PC-3 (cell line): ENCODE measurements around the gene TTC7B. TPM values are rescaled to one million over a fixed set of nuclear protein-coding genes. Genes with fewer than 3 reads are reported as not detected.

Experiments used
- ATAC-seq: fragments of 200-7000 bp; cut with Tn5 transposase; 2 replicates; pipeline ENCODE4 v1.9.1; 2020; ENCODE audit warnings: mild to moderate bottlenecking, moderate library complexity
- BruUV-seq: library from RNA; stranded (reverse); fragments of 400-500 nt; replicated peaks from 2 replicates; lab custom pipeline; 2021; lab: Mats Ljungman, UMichigan
- CTCF ChIA-PET: fragments of 300-600 bp; sonication (Branson Sonifier 250); formaldehyde crosslinking; loops from one replicate; lab custom pipeline; 2022; ENCODE audit warnings: antibody characterized with exemption; lab: Charles Lee
- POLR2A ChIA-PET: fragments of 300-600 bp; sonication (Branson Sonifier 250); formaldehyde crosslinking; loops from one replicate; lab custom pipeline; 2022; ENCODE audit warnings: antibody characterized with exemption; ENCODE audit not compliant: unreplicated experiment; lab: Charles Lee
- DNase-seq: peaks from one replicate; pipeline ENCODE4 v3.0.0-alpha.2; 2015
- H2AFZ ChIP-seq: fragments of 300-600 bp; sonication (generic); 2 replicates; pipeline ENCODE4 v1.6.0; 2016; ENCODE audit warnings: antibody characterized with exemption, low read length
- H3F3A ChIP-seq: fragments of 300-600 bp; sonication (generic); one replicate; pipeline ENCODE4 v1.6.0; 2017; ENCODE audit warnings: antibody characterized with exemption, low read length, control low read depth, mild to moderate bottlenecking; ENCODE audit not compliant: unreplicated experiment
- H3K27ac ChIP-seq: fragments of 300-600 bp; sonication (generic); 2 replicates; pipeline ENCODE4 v1.5.1; 2016; ENCODE audit warnings: mild to moderate bottlenecking, low read length
- H3K27me3 ChIP-seq: fragments of 300-600 bp; sonication (generic); 2 replicates; pipeline ENCODE4 v1.6.1; 2016; ENCODE audit warnings: low read length, mixed read lengths
- H3K36me3 ChIP-seq: fragments of 300-600 bp; sonication (generic); 2 replicates; pipeline ENCODE4 v1.6.1; 2016; ENCODE audit warnings: low read depth, mixed run types, low read length, mixed read lengths
- H3K4me1 ChIP-seq: fragments of 300-600 bp; sonication (generic); 2 replicates; pipeline ENCODE4 v1.5.1; 2016; ENCODE audit warnings: low read length; ENCODE audit not compliant: insufficient read depth
- H3K4me2 ChIP-seq: fragments of 300-600 bp; sonication (generic); 2 replicates; pipeline ENCODE4 v1.6.0; 2016; ENCODE audit warnings: low read length
- H3K4me3 ChIP-seq: fragments of 300-600 bp; sonication (generic); 2 replicates; pipeline ENCODE4 v1.5.1; 2016; ENCODE audit warnings: mild to moderate bottlenecking, low read length, mixed read lengths
- H3K79me2 ChIP-seq: fragments of 300-600 bp; sonication (generic); 2 replicates; pipeline ENCODE4 v1.6.1; 2017; ENCODE audit warnings: low read length, mixed read lengths
- H3K9ac ChIP-seq: fragments of 300-600 bp; sonication (generic); 2 replicates; pipeline ENCODE4 v1.6.0; 2016; ENCODE audit warnings: mild to moderate bottlenecking, low read length
- H3K9me2 ChIP-seq: fragments of 300-600 bp; sonication (generic); replicated peaks from 2 replicates; pipeline ENCODE4 v1.6.1; 2016; ENCODE audit warnings: mixed run types, low read length, mixed read lengths
- H3K9me3 ChIP-seq: fragments of 300-600 bp; sonication (generic); 2 replicates; pipeline ENCODE4 v1.6.1; 2016; ENCODE audit warnings: low read length, mixed read lengths
- H4K20me1 ChIP-seq: fragments of 300-600 bp; sonication (generic); 2 replicates; pipeline ENCODE4 v1.6.1; 2016; ENCODE audit warnings: low read length, mixed read lengths
- EZH2 ChIP-seq: fragments of 300-600 bp; sonication (generic); IDR thresholded peaks from one replicate; pipeline ENCODE4 v1.6.1; 2017; ENCODE audit warnings: antibody characterized with exemption, mild to moderate bottlenecking, low read length; ENCODE audit not compliant: unreplicated experiment
- EZH2phosphoT487 ChIP-seq: fragments of 300-600 bp; sonication (generic); IDR thresholded peaks from 2 replicates; pipeline ENCODE4 v1.6.1; 2018; ENCODE audit warnings: mild to moderate bottlenecking, antibody characterized with exemption, low read length, borderline replicate concordance
- intact Hi-C: fragments of 100-400 bp; cut with micrococcal nuclease; formaldehyde crosslinking; loops from 2 replicates; pipeline ENCODE4 v1.9.0; 2023
- total RNA-seq: library from RNA; depleted of rRNA; stranded (reverse); fragments of >200 nt; gene quantifications from 2 replicates; pipeline ENCODE4 v1.2.3, GENCODE V29; 2014
- TF ChIP-seq, protein P1 (sequence below): fragments of 300-600 bp; sonication (generic); conservative IDR thresholded peaks from 2 replicates; pipeline ENCODE4 v1.5.1; 2017; ENCODE audit warnings: antibody characterized with exemption, low read depth, mild to moderate bottlenecking, low read length

The TTC7B gene
- total RNA-seq, 1 experiment from 2014 or later = 45.6 TPM

DNA sequence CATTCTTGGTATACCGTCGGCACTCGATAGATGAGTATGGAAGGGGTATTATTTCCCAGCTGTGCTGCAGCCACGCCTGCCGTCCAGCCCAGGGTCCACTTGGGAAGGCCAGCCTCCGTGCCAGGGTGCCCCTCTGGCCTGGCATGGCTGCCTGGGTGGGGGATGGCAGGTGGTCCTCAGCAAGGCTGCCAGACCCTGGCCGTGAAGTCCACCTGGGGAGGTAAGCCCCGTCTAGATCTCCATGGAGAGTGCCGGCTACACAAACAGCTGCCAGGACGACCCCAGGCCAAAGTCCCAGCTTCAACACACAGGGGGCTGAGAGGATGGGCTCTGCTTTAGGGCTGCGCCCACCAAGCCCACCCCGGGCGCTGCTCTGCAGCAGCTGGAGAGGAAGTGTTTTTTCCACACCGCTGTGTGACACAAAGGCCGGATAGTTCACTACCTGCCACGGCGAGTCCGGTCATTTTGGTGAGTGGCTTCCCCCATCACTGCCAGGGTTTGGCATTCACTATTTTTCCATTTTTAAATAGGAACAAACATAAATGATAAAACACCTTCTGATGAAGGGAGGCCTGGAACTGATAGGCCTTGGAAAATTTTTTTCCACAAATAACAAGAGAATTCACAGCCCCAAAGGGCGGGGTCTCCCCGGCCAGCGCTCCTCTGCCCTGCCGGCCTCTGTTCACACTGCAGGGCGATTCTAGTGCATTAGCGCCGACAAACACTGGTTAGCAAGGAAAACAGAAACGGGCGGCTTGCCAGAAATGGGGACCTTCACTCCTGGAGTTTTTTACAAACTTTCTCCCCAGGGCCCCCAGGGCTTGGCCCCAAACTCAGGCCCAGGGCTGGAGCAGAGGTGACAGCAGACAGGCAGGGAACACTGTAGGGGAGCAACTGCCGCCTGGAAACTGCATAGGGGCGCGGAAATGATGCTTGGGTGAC lies 257.9 kb downstream of the TTC7B start:
- Histone ChIP-seq H3K79me2 (no peaks in the 10 kb centered on the region), H3F3A (no peaks in the 10 kb centered on the region), H3K27ac (no peak overlapping the region), H3K4me1 (no peaks in the 10 kb centered on the region), H3K4me2 (no peak overlapping the region), H3K4me3 (no peak overlapping the region), H2AFZ (no peak overlapping the region), H3K27me3 (no peaks in the 10 kb centered on the region), H3K9ac (no peak overlapping the region), H3K9me2 (no peaks in the 10 kb centered on the region), H3K9me3 (no peaks in the 10 kb centered on the region), H4K20me1 (no peaks in the 10 kb centered on the region), H3K36me3 (no peaks in the 10 kb centered on the region)
- ChIA-PET POLR2A (no interaction called here), CTCF (no interaction called here)
- DNase-seq (no peak), ATAC-seq (no peak)
- intact Hi-C loops = no loop called here
- TF ChIP-seq, protein P1, sequence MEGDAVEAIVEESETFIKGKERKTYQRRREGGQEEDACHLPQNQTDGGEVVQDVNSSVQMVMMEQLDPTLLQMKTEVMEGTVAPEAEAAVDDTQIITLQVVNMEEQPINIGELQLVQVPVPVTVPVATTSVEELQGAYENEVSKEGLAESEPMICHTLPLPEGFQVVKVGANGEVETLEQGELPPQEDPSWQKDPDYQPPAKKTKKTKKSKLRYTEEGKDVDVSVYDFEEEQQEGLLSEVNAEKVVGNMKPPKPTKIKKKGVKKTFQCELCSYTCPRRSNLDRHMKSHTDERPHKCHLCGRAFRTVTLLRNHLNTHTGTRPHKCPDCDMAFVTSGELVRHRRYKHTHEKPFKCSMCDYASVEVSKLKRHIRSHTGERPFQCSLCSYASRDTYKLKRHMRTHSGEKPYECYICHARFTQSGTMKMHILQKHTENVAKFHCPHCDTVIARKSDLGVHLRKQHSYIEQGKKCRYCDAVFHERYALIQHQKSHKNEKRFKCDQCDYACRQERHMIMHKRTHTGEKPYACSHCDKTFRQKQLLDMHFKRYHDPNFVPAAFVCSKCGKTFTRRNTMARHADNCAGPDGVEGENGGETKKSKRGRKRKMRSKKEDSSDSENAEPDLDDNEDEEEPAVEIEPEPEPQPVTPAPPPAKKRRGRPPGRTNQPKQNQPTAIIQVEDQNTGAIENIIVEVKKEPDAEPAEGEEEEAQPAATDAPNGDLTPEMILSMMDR = no peak
- TF ChIP-seq EZH2phosphoT487 (no peak), EZH2 (no peak)
- no TSS peak for BruUV-seq

DNA sequence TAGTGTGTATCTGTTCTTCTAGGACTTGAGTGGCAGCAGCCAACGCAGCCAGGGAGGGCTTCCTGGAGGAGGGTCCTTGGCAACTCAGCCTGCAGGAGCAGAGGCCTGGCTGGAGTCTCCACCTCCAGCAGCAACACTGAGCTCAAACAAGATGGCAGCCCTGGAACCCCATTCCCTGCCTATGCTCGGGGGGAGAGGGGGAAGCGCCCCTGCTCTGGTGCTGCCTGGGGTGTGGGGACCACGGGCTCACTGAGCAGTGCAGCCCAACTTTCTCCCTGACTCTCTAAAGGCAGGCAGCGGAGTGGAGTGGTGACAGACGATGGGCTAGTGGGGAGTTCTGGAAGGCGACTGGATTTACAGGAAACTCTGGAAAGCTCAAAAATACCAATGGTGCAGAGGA lies 258.7 kb downstream of the TTC7B start:
- Histone ChIP-seq H3K27ac (no peak overlapping the region), H3K4me3 (no peak overlapping the region), H2AFZ (no peak overlapping the region), H3K36me3 (no peaks in the 10 kb centered on the region), H3K79me2 (no peaks in the 10 kb centered on the region), H4K20me1 (no peaks in the 10 kb centered on the region), H3F3A (no peaks in the 10 kb centered on the region), H3K27me3 (no peaks in the 10 kb centered on the region), H3K9me3 (no peaks in the 10 kb centered on the region), H3K9ac (no peak overlapping the region), H3K4me2 (no peak overlapping the region), H3K4me1 (no peaks in the 10 kb centered on the region), H3K9me2 (no peaks in the 10 kb centered on the region)
- no peak for ATAC-seq
- intact Hi-C loops = no loop called here
- no peak for DNase-seq
- TF ChIP-seq EZH2phosphoT487 = no peak
- TF ChIP-seq, protein P1 = no peak
- no peak for TF ChIP-seq EZH2
- no TSS peak for BruUV-seq
- POLR2A ChIA-PET = no interaction called here
- CTCF ChIA-PET = no interaction called here
